GM21576 (cell line): ENCODE results near the gene RPA3.
"Not testable (repeated sequence)": the region's sequence is repeated elsewhere in the genome, so short reads cannot be mapped to it uniquely, and the experiment has no call there.

ENCODE experiments used
- ATAC-seq: cut with Tn5 transposase; IDR thresholded peaks from one replicate; pipeline ENCODE4 v1.9.1; 2021; ENCODE audit warnings: mild to moderate bottlenecking, moderate library complexity; ENCODE audit not compliant: unreplicated experiment

RPA3 gene

GRCh38 chr7:7695111-7695817 is 23.1 kb downstream of the RPA3 start:
- no peak for ATAC-seq

GRCh38 chr7:7694542-7694941 is 23.9 kb downstream of the RPA3 start:
- ATAC-seq = no peak

GRCh38 chr7:7693881-7694280 is 24.5 kb downstream of the RPA3 start:
- no peak for ATAC-seq

GRCh38 chr7:7688956-7689355 is 29.5 kb downstream of the RPA3 start:
- ATAC-seq = no peak

GRCh38 chr7:7688310-7688709 is 30.1 kb downstream of the RPA3 start:
- no peak for ATAC-seq

- ATAC-seq = no peak
These were observed 30.6 kb downstream of the RPA3 start for GRCh38 chr7:7687800-7688199.

- ATAC-seq = no peak
These were observed 31.4 kb downstream of the RPA3 start for GRCh38 chr7:7686811-7687508.

GRCh38 chr7:7682861-7683260 is 35.5 kb downstream of the RPA3 start:
- no peak for ATAC-seq

- no peak for ATAC-seq
These were observed 36.5 kb downstream of the RPA3 start for GRCh38 chr7:7681936-7682329.

GRCh38 chr7:7681191-7681935 is 37.0 kb downstream of the RPA3 start:
- ATAC-seq = peak; percentile 67

- ATAC-seq = not testable (repeated sequence)
These were observed 38.8 kb downstream of the RPA3 start for GRCh38 chr7:7679640-7680039.

GRCh38 chr7:7675686-7676085 is 42.7 kb downstream of the RPA3 start:
- no peak for ATAC-seq

- no peak for ATAC-seq
These were observed 45.2 kb downstream of the RPA3 start for GRCh38 chr7:7673240-7673550.

- ATAC-seq = no peak
These were observed 45.7 kb downstream of the RPA3 start for GRCh38 chr7:7672545-7673239.

- no peak for ATAC-seq
These were observed 47.0 kb downstream of the RPA3 start for GRCh38 chr7:7671361-7671760.

GRCh38 chr7:7670490-7670889 is 47.9 kb downstream of the RPA3 start:
- ATAC-seq = no peak

- no peak for ATAC-seq
These were observed 49.7 kb downstream of the RPA3 start for GRCh38 chr7:7668706-7669105.

- no peak for ATAC-seq
These were observed 51.2 kb downstream of the RPA3 start for GRCh38 chr7:7667187-7667586.

GRCh38 chr7:7665031-7665430 is 53.4 kb downstream of the RPA3 start:
- ATAC-seq = no peak

GRCh38 chr7:7664291-7664690 is 54.1 kb downstream of the RPA3 start:
- no peak for ATAC-seq

GRCh38 chr7:7662527-7662926 is 55.9 kb downstream of the RPA3 start:
- no peak for ATAC-seq
